ENCODE measurements around the gene CYFIP2. TPM values are rescaled to one million over a fixed set of nuclear protein-coding genes. Genes with fewer than 3 reads are reported as not detected.
A peak's percentile ranks its signal among the peaks of the same experiment; 100 is the strongest.

The CYFIP2 gene
- total and polyA plus RNA-seq, 2 of the 13 experiments (the other 11 are each of a cell fraction or from before 2014, with no cell fraction given): 22.6 to 30.3 TPM

DNA sequence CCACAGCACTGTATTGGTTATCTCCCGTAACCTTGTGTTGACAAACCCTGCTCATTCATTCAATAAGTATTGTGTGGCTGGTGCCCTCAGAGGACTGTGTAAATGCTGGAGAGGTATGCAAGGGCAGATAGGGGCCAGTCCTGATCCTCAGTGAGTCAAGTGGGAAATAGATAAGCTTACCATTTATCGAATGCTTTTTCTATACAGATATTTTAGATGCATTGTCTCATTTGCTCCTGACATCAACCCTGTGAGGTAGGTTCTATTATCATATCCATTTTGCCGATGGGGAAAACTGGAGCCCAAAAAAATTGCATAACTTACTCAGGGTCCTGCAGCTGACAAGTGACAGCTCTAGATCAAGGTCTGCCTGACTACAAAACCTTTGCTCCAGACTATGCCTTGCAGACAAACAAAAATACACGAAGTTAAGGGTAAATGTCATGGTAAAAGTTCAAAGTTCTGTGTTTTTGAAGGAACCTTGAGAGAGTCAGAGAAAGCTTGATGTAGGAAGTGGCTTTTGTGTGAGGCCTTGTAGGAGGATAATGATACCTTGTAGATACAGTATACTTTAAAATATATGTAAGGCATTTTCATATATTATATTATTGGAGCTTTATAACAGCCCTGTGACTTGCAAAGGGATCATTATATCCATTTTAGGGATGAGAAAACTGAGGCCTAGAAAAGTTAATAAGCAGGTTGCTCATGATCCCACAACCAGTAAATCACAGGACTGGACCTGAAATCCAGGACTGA, 22.7 kb downstream of the CYFIP2 start (continued):
- TF ChIP-seq, protein P1, sequence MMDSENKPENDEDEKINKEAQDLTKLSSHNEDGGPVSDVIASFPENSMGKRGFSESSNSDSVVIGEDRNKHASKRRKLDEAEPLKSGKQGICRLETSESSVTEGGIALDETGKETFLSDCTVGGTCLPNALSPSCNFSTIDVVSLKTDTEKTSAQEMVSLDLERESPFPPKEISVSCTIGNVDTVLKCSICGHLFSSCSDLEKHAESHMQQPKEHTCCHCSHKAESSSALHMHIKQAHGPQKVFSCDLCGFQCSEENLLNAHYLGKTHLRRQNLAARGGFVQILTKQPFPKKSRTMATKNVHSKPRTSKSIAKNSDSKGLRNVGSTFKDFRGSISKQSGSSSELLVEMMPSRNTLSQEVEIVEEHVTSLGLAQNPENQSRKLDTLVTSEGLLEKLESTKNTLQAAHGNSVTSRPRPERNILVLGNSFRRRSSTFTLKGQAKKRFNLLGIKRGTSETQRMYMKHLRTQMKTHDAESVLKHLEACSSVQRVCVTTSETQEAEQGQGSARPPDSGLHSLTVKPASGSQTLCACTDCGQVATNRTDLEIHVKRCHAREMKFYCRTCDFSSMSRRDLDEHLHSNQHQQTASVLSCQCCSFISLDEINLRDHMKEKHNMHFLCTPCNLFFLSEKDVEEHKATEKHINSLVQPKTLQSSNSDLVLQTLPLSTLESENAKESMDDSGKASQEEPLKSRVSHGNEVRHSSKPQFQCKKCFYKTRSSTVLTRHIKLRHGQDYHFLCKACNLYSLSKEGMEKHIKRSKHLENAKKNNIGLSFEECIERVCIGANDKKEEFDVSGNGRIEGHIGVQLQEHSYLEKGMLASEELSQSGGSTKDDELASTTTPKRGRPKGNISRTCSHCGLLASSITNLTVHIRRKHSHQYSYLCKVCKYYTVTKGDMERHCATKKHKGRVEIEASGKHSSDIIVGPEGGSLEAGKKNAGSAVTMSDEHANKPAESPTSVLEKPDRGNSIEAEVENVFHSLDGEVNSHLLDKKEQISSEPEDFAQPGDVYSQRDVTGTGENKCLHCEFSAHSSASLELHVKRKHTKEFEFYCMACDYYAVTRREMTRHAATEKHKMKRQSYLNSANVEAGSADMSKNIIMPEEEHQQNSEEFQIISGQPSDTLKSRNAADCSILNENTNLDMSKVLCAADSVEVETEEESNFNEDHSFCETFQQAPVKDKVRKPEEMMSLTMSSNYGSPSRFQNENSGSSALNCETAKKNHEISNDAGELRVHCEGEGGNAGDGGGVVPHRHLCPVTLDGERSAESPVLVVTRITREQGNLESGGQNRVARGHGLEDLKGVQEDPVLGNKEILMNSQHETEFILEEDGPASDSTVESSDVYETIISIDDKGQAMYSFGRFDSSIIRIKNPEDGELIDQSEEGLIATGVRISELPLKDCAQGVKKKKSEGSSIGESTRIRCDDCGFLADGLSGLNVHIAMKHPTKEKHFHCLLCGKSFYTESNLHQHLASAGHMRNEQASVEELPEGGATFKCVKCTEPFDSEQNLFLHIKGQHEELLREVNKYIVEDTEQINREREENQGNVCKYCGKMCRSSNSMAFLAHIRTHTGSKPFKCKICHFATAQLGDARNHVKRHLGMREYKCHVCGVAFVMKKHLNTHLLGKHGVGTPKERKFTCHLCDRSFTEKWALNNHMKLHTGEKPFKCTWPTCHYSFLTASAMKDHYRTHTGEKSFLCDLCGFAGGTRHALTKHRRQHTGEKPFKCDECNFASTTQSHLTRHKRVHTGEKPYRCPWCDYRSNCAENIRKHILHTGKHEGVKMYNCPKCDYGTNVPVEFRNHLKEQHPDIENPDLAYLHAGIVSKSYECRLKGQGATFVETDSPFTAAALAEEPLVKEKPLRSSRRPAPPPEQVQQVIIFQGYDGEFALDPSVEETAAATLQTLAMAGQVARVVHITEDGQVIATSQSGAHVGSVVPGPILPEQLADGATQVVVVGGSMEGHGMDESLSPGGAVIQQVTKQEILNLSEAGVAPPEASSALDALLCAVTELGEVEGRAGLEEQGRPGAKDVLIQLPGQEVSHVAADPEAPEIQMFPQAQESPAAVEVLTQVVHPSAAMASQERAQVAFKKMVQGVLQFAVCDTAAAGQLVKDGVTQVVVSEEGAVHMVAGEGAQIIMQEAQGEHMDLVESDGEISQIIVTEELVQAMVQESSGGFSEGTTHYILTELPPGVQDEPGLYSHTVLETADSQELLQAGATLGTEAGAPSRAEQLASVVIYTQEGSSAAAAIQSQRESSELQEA (CRISPR knock-in tag; IDR thresholded peaks at IDR 0.05; ENCODE audit: not compliant biosample characterization): no peak
- no peak for TF ChIP-seq FOXK1 (CRISPR knock-in tag; IDR thresholded peaks at IDR 0.05; ENCODE audit: borderline replicate concordance, low read depth)
- TF ChIP-seq, protein P2, sequence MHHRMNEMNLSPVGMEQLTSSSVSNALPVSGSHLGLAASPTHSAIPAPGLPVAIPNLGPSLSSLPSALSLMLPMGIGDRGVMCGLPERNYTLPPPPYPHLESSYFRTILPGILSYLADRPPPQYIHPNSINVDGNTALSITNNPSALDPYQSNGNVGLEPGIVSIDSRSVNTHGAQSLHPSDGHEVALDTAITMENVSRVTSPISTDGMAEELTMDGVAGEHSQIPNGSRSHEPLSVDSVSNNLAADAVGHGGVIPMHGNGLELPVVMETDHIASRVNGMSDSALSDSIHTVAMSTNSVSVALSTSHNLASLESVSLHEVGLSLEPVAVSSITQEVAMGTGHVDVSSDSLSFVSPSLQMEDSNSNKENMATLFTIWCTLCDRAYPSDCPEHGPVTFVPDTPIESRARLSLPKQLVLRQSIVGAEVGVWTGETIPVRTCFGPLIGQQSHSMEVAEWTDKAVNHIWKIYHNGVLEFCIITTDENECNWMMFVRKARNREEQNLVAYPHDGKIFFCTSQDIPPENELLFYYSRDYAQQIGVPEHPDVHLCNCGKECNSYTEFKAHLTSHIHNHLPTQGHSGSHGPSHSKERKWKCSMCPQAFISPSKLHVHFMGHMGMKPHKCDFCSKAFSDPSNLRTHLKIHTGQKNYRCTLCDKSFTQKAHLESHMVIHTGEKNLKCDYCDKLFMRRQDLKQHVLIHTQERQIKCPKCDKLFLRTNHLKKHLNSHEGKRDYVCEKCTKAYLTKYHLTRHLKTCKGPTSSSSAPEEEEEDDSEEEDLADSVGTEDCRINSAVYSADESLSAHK (CRISPR knock-in tag; IDR thresholded peaks at IDR 0.05; ENCODE audit: borderline replicate concordance): no peak
- TF ChIP-seq AGO2 (optimal IDR thresholded peaks at IDR 0.05; ENCODE audit: low read depth, low read length): no peak
- TF ChIP-seq ZEB1 (IDR thresholded peaks at IDR 0.05; ENCODE audit: insufficient replicate concordance, low read depth): peak; percentile 34
- no peak for TF ChIP-seq KDM1A (CRISPR knock-in tag; IDR thresholded peaks at IDR 0.05)
- TF ChIP-seq GLI4 (CRISPR knock-in tag; IDR thresholded peaks at IDR 0.05; ENCODE audit: borderline replicate concordance): no peak
- peak; percentile 62 for TF ChIP-seq FOSL2 (CRISPR knock-in tag; IDR thresholded peaks at IDR 0.05)
- no peak for TF ChIP-seq ZNF292 (CRISPR knock-in tag; IDR thresholded peaks at IDR 0.05; ENCODE audit: borderline replicate concordance, low read depth)
- TF ChIP-seq E2F2 (CRISPR knock-in tag; IDR thresholded peaks at IDR 0.05; ENCODE audit: borderline replicate concordance): no peak
- no peak for TF ChIP-seq ZNF101 (CRISPR knock-in tag; IDR thresholded peaks at IDR 0.05; ENCODE audit: borderline replicate concordance, low read depth)
- TF ChIP-seq, protein P3, sequence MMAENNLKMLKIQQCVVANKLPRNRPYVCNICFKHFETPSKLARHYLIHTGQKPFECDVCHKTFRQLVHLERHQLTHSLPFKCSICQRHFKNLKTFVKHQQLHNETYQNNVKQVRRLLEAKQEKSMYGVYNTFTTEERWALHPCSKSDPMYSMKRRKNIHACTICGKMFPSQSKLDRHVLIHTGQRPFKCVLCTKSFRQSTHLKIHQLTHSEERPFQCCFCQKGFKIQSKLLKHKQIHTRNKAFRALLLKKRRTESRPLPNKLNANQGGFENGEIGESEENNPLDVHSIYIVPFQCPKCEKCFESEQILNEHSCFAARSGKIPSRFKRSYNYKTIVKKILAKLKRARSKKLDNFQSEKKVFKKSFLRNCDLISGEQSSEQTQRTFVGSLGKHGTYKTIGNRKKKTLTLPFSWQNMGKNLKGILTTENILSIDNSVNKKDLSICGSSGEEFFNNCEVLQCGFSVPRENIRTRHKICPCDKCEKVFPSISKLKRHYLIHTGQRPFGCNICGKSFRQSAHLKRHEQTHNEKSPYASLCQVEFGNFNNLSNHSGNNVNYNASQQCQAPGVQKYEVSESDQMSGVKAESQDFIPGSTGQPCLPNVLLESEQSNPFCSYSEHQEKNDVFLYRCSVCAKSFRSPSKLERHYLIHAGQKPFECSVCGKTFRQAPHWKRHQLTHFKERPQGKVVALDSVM (CRISPR knock-in tag; IDR thresholded peaks at IDR 0.05): no peak
- no peak for TF ChIP-seq JUN (CRISPR knock-in tag; IDR thresholded peaks at IDR 0.05)
